ENCODE results near the gene GMPS. TPM values are rescaled to one million over a fixed set of nuclear protein-coding genes. Genes with fewer than 3 reads are reported as not detected.
"Not testable (repeated sequence)": the region's sequence is repeated elsewhere in the genome, so short reads cannot be mapped to it uniquely, and the experiment has no call there.

GMPS gene
- total RNA-seq, 4 donors from 2014 or later: 30.0 to 46.4 (median 37.6) TPM

DNA sequence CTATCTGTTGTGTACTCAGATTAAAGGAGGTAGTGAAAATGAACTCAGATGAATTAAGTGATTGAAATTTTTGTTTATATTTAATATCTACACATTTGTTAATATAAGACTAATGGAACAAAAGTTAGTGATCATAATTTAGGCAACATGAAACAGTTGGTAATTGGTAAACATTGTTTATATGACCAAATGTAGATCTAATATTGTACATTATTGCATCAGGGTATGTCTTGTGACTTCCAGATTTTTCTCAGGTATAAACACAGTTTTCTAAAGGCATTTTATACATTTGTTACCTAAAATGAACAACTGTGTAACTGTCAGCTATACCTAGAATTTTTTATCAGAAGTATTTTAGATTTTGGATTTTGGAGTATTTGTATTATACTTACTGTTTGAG is 14.8 kb downstream of the GMPS start:
- intact Hi-C loops (cut with DNase I; ENCODE audit: low total_unique reads): no loop called here
- TF ChIP-seq CTCF (IDR thresholded peaks at IDR 0.05): no peak
- no peak for TF ChIP-seq POLR2A (IDR thresholded peaks at IDR 0.05)
- no peak overlapping the region for H3K4me3 ChIP-seq (ENCODE audit: low read depth, poor library complexity, severe bottlenecking)
- no peak for DNase-seq (ENCODE audit: low spot score in 2 of 2)

- H3K4me3 ChIP-seq (ENCODE audit: low read depth, poor library complexity, severe bottlenecking); DNase-seq (ENCODE audit: low spot score in 2 of 2); intact Hi-C loops (cut with DNase I; ENCODE audit: low total_unique reads): not testable (repeated sequence)
- WGBS, 2 donors: 89 to 93% methylated on average over 8 of the region's 8 CpGs
These were observed 15.9 kb downstream of the GMPS start for GRCh38 chr3:155886348-155886747.

GRCh38 chr3:155886915-155887314 is 16.5 kb downstream of the GMPS start:
- WGBS, 2 donors: 79 to 91% methylated on average over 1 of the region's 1 CpG
- DNase-seq (ENCODE audit: low spot score in 2 of 2): no peak
- TF ChIP-seq POLR2A (IDR thresholded peaks at IDR 0.05): no peak
- no peak for TF ChIP-seq CTCF (IDR thresholded peaks at IDR 0.05)
- no peak overlapping the region for H3K4me3 ChIP-seq (ENCODE audit: low read depth, poor library complexity, severe bottlenecking)
- intact Hi-C loops (cut with DNase I; ENCODE audit: low total_unique reads): no loop called here

DNA sequence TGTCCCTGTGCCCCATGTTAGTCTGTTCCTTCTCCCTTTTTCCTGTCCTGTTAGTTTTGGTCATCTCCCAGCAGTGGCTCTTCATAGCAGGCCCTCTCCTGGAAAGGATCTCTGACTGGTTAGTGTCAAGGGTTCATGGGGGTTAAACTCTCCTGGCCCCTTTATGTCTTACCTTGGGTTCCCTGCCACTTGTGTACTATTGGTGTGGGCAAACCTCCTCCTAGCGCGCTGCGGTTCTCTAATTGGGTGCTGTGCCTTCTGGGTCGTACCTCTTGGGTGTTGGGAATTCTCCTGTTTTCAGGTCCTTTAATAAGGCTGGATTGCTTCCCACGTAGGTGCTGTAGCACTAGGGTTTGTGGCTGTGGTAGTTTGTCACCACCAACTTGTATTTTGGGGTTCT is 18.8 kb downstream of the GMPS start:
- TF ChIP-seq CTCF (IDR thresholded peaks at IDR 0.05) (no peak), POLR2A (IDR thresholded peaks at IDR 0.05) (no peak)
- intact Hi-C loops (cut with DNase I; ENCODE audit: low total_unique reads): no loop called here
- H3K4me3 ChIP-seq (ENCODE audit: low read depth, poor library complexity, severe bottlenecking): no peak overlapping the region
- WGBS, 2 donors: 74 to 89% methylated on average over 5 of the region's 5 CpGs
- DNase-seq (ENCODE audit: low spot score in 2 of 2): no peak

DNA sequence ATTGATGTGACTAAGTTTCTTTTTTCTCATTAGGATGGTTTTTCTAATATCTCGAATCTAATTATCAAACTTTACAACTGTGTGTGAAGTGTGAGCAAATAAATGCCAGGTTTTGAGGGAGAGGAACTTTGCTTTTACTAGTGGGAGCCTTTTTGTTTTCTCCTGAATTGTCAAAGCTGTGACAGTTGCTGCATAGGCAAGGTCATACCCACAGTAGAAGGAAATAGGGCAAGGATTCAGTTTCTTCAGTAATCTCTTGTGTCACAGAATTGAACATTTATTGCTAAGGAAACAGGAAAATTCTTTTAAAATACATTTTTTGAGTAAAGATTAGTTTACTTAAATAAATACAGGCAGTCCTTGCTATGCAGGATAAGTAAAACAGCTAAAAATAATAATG is 19.5 kb downstream of the GMPS start:
- DNase-seq (ENCODE audit: low spot score in 2 of 2): no peak
- TF ChIP-seq POLR2A (IDR thresholded peaks at IDR 0.05) (no peak), CTCF (IDR thresholded peaks at IDR 0.05) (no peak)
- intact Hi-C loops (cut with DNase I; ENCODE audit: low total_unique reads): no loop called here
- H3K4me3 ChIP-seq (ENCODE audit: low read depth, poor library complexity, severe bottlenecking): no peak overlapping the region
- WGBS, 2 donors: 67 to 68% methylated on average over 1 of the region's 1 CpG

DNA sequence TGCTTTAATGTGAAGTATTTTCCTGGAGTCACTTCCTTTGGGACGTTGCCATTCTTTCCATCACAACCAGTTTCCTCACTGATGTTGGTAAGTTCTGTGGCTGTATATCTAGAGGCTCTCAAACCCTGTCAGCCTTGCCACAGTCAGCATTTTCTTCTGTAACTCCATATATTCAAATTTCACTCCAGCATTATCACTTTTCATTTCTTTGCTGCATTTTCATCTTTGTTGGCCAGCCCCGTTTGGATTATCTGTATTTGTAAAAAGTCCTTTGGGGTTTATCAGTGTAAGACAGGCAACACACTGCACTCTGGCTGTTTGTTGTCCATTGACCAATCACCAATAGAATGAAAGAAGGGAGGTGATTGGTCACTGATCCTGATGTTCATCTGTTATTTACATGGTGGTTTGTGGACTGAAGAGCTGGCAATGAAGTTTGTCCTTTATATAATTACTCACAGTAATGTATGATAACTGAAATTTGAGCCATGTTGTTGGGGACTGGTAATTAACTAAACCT is 20.3 kb downstream of the GMPS start:
- TF ChIP-seq CTCF (IDR thresholded peaks at IDR 0.05): no peak
- no peak for TF ChIP-seq POLR2A (IDR thresholded peaks at IDR 0.05)
- 31 to 32% methylated on average over 2 of the region's 2 CpGs for WGBS, 2 donors
- H3K4me3 ChIP-seq (ENCODE audit: low read depth, poor library complexity, severe bottlenecking): no peak overlapping the region
- intact Hi-C loops (cut with DNase I; ENCODE audit: low total_unique reads): no loop called here
- no peak for DNase-seq (ENCODE audit: low spot score in 2 of 2)
